ENCODE measurements around the gene GRM8.
"Not testable (repeated sequence)": the region's sequence is repeated elsewhere in the genome, so short reads cannot be mapped to it uniquely, and the experiment has no call there.

The GRM8 gene

DNA sequence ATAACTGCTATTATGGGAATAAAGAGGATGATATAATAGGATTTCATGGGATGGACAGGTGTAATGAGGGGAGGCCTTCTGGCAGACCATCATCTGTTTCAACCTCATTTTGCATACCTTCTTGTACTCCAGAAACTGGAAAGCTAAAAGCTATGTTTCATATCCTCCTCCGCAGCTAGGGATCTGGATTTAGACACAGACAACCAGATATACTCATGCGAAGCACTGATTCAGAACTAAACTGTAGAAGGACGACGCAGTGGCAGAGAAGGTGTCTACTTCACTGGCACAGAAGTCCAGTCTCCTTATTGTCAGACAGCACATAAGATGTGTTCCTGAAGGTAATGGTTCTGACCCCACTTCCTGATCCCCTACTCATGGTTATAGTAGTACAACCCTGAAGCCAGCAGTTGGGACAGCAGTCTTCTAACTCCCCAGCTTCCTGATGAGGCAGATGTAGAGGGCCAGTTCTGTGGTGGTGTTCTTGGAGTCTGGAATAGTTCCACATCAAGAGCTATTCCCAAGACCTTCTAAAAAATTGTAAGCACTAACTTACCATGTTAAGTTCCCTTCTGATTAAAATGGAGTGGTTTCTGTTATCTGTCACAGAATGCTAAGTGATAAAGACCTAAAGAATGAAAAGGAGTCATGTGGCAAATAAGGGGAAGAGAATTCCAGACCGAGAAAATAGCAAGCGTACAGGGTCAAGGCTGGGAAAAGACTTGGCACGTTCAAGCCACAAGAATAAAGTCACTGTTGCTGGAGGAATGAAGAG lies 550.3 kb downstream of the GRM8 start:
- DNase-seq: no peak

DNA sequence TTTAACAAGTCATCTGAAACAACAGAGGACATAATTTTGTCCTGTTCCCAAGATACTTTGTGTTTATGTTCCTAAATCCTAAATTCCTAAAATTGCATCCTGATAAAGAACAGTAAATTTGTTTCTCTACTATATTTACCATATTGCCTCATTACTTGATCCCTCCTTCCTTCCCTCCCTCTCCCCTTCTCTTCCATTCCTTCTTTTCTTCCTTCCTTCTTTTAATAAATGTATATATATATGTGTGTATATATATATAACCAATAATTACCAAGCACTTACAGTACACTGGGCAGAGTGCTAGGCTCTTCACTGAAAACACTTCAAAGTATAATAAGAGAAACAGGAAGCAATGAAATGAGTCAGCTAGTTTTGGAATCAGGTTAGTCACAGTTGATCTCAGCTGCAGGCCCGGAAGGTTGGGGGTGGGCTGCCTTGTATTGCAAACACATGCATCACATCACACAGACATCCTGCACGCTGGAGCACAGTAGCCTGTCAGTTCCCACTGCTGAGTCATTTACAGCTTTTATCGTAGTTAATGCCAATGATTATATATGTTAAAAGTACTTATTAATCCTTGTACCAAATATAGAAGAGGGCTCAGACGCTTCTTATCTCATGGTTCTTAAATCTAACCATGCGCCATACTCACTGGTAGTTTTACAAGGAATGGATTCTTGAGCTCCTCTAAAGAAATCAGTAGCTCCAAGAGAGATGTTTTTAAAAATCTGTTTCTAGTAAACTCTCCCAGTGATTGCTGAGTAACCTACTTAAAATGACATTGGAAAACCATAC lies 551.7 kb downstream of the GRM8 start:
- DNase-seq: no peak

DNA sequence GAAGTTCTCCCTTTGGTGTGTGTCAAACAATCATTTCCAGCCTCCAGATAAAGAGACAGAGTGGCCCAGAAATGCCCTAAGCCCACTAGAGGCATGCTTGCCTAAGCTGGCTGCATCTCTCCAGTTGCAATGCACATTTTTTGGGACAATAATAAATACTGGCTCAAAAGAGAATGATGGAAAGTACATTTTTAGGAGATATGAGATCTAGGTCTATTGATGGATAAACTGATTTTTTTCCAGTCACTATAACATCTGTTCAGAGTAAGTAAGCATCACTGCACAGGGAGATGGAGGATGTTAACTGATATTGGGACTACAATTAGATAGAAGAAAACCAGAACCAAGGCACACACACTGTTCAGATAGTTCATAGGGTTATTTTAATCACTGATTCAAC lies 553.0 kb downstream of the GRM8 start:
- DNase-seq: no peak

DNA sequence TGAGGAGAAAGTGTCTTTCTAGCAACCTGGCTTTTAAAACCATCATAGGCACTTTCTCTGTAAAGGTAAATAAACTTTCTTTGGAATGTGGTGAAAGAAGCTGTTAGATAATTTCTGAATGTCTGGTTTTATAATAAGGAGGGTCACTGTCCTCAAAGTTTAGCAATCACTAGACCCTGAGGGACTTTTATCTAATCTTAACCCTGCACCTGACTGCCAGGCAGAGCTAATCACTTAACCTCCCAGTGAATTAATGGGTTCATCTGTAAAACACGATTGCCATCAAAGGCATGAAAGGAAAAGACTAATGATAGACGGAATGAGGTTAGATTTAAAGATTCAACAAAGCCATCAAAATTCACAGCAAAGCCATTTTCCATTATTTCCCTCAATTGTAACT lies 553.8 kb downstream of the GRM8 start:
- no peak for DNase-seq

DNA sequence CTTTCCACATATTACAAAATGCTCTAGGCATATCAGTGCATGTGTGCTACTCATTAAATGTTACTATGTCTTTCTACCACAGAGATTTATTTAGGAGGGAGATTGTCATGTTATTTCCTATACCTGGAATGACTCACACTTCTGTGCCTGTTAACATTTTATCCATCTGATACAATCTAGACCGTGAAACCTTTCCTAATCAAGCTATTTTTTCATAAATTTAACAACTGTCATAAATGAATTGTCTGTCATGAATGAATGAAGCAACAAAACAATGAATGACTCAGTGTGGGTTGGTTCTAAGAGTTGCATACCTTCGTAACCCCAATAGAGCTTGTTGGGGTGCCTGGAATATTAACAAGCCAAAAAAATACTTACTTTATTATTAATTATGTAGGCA lies 554.3 kb downstream of the GRM8 start:
- no peak for DNase-seq

DNA sequence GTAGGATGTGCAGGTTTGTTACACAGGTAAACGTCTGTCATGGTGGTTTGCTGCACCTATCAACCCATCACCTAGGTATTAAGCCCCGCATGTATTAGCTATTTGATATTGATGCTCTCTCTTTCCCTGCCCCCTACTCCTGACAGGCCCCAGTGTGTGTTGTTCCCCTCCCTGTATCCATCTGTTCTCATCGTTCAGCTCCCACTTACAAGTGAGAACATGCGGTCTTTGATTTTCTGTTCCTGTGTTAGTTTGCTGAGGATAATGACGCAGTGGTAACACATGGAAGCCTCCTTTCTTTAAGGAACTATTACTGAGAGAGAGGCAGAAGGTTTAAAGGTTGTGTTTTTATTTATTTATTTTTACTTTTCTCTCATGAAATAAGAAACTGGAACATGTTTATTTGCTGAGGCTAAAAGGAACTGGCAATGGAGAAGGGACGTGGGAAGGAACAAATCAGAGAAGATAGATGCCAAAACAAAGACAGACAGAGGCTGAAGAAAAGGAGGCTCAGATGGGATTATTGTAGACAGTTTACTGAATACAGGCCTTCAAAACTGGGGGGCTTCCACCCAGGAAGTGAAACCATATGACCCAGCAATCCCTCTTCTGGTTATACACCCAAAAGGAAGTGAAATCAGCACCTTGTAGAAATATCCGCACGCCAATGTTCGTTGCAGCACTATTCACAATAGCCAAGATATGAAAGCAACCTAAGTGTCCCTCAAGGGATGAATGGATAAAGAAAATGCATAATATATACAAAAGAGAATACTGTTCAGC lies 556.3 kb downstream of the GRM8 start:
- no peak for DNase-seq

DNA sequence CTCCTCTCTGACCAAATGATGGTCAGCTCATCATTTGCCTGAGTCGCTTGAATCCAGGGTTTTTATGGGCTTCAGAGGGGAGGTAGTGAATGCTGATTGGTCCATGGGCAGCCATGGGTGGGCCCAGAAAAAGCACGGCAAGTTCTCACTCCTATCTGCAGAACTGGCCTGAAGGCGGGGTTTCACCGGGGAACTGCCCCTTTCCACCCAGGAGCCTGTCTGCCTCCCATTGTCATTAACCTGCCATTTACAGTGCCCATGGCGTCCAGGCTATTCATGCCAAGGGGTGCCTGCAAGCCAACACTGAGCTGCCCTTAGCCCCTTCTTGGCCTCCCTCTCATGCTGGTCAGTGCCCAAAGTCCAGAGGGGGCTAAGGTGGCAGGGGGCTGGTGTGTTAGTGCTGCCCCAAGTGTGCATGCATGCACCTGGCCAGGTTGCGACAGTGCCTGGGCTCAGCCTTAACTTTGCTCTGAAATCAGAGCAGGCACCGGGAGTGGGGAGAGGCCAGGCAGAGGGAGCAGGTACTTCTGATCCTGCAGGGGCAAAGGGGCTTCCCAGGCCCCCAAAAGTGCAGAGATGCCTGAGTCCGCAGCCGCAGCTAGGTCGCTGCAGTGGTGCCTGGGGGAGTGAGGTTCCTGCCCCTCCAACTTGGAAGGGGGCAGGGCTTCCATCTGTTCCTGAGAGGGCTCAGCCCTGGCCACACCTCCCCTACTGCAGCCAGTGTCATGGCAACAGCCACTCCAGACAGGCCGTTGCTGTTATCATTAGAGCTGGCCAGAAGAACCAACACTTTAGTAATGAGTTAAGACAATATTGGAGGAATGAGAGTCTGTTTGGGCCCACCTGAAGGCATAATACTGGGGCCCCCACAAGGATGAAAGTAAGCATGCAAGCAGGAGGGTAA lies 561.6 kb downstream of the GRM8 start:
- no peak for DNase-seq

DNA sequence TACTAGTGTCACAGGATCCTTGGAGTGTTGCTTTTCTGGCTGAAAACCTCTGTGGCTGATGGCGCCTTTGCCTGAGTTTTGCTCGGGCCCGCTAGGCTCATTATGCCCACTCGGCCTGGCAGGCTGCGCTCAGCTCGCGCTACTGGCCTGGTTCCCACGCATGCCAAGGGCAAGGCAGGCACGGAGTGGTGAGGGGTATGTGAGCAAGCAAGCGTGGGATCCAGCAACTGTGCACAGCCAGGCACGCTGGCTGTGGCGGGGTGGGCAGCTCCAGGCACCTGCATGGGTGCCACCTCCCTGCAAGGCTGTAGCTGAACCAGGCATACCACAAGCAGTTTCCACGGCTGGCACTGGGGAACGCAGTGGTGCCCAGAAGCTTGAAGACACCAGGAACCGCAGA lies 562.6 kb downstream of the GRM8 start:
- DNase-seq: no peak

DNA sequence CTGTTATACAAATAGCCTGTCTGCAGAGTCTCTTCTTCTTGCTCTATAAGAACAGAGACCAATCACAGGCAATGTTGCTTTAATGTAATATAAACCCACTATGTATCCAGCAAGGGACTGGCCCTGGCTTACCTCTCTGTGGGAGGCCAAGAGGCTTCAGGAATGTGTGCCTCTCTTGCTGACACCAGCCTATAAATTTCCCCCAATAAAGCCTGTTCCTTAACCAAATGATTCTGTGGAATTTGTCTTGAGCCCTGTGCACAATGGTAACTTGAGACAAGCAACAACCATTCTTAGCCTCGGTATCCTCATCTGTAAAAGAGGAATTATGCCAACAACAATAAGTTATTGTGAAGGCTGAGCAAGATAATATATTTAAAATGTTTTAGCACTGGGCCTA lies 563.7 kb downstream of the GRM8 start:
- DNase-seq: no peak

DNA sequence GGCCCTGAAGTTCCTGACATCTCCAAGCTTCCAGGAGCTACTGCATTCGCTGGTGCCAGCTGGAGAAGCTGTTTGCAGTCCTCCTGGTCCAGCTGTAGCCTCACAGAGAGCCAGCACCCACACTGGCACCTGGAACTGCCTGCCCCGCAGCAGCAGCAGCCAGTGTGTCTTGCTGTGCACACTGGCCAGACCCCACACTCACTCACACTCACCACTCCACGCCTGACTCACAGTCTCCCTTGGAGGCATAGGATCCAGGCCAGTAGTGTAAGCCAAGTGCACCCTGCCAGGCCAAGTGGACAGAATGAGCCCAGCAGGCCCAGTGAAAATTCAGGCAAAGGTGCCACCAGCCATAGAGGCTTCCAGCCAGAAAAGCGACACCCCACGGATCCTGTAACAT lies 566.3 kb downstream of the GRM8 start:
- DNase-seq: no peak

DNA sequence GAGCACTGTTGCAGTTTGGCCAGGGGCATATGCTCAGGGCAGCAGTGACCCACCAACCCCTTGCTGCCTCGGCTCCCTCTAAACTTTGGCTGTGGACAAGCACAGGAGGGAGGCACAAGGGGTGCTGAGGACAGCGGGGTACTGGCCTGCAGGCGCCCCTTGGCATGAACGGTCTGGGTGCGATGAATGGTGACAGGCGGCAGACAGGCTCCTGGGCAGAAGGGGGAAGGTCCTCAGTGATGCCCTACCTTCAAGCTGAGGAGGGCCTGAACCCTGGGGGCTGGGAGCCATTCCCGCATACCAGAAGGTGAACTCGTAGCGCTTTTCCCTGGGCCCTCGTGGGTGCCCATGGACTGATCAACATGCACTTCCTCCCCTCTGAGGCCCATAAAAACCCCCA lies 567.1 kb downstream of the GRM8 start:
- no peak for DNase-seq

DNA sequence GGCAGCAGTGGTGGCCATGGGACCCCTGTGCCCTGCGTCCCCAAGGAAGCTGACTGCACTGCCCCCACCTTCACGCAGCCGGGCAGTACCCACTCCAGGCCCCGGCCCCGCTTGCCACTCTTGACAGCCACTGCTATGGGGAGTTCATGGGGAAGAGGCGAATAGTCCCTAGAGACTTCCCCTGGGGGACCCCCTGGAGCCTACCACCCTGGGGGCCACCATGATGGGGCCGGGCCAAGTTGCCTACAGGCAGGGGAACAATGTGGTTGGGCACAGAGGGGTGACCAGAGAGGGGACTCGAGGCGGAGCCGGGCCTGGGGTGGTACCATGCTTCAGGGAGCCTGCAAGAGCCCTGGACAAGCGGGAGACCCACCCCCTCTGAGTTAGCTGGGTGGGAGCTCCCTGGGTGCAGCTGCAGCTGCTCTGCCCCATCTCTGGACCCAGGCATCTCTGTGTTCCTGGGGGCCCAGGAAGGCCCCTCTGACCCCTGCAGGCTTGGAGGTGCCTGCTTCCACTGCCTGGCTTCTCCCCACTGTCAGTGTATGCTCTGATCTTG lies 567.6 kb downstream of the GRM8 start:
- DNase-seq: no peak

DNA sequence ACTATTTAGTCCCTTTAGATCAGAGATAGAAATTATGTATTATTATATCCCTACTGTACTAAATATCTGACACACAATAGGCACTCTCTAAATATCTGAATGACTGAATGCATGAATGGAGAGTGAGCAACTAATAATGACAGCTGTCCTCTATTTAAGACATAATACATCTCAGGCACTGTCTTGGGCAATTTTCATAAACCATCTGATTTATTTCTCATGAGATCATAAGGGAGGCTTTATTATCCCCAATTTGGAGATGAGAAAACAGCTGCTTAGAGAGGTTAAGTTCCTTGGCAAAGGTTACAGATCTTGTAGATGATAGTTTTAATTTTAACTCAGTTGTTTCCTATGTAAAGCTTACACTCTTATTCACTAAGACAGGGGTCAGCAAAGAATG lies 570.6 kb downstream of the GRM8 start:
- DNase-seq: no peak

DNA sequence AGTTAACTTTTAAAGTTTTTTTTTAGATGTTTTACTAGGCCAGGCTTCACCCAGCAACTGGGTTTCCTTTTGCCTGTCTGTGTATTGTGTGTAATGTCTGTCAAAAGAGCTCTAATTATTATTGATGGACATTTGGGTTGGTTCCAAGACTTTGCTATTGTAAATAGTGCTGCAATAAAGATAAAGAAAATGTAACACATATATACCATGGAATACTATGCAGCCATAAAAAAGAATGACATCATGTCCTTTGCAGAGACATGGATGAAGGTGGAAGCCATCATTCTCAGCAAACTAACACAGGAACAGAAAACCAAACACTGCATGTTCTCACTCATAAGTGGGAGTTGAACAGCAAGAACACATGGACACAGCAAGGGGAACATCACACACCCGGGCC lies 584.0 kb downstream of the GRM8 start:
- not testable (repeated sequence) for DNase-seq

DNA sequence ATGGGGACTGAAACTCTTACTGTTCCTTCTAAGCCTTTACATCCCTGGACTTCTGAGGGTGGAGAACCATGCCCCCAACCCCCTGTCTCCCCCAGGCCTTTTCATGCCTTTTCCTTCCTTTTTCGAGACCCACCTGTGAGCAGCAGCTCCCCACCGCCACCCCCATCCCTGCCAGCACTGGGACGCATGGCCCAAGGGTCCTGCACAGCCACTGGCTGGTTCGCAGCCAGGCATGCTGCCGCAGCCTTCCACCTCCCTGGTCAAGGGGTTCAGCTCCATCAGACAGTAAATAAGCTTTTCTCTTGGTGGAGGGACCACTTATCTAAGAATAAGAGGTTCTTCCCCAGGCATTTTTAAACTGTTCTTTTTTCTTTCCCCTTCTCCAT lies 584.4 kb downstream of the GRM8 start:
- DNase-seq: no peak

DNA sequence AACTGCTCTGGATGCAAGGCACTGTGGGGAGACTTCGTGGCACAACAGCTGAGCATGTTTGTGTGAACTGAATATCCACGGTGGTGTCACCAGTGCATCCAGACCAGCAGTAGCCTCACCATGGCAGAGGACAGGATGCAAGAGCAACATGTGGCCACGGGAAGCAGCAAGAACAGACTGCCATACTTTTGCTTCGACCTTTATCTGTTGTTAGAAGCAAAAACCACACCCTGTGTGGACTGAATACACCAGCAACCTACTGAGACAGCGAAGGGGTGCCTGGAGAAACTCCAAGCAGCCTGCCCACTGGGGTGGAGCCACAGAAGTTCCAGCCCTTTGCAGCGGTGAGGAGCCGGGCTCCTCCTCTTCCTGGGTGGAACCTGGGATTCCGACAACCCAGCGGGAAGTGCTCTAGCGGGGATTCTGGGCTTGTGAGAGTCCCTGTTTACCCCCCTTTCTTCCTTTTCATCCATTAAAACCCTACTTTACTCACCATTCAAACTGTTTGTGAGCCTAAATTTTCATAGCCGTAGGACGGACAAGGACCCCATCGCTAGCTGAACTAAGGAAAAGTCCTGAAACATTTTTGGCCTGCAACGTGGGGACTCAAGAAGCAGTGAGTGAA lies 584.9 kb downstream of the GRM8 start:
- no peak for DNase-seq

DNA sequence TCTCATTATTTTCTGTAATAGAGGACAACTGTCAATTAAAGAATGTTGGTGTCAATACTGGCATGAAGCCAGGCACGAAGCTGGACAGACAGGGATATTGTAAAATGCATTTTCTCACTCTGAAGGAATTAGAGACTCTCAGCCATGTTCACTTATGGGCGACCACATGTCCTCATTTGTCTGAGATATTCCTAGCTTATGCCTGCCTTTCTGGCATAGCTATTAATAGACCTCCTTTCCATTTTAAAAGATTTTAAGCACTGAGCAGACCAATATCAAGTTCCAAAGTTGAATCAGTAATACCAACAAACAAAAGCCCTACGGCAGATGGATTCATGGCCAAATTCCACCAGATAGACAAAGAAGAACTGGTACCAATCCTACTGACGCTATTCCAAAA lies 589.9 kb downstream of the GRM8 start:
- DNase-seq: no peak

DNA sequence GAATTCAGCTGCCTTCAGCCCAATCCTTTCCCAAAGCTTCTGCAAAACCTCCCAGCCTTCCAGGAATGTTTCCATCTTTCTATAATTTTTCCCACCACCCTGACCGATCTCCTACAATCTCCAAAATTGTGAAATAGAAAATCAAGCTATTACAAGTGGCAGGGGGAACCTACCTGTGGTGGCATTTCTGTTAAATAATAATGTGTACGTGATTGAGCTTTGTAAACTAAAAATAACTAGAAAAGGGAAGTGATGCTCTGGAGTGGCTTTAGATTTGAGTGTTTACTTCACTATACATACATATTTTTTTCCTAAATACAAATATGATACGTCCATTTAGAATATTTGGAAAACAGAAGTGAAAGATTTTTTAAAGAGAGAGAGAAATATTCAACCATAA lies 593.6 kb downstream of the GRM8 start:
- DNase-seq: no peak

DNA sequence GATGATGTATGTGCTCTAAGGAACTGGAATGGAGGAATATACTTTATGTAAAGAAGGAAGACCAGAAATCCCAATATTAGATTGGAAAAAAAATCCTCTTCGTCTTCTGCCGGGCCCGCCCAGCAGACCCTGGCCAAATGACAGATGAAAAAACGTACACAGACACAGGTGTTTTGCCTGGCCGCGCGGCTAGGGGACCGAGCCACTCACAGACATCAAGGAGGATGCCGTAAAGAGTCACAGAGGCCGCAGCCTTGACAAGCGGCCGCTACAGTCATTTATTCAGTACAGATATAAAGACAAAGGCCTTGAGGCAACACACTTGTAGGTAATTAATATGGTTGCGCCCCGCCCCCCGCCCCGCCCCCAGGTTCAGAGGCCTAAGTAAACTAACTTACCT lies 594.1 kb downstream of the GRM8 start:
- DNase-seq: no peak

DNA sequence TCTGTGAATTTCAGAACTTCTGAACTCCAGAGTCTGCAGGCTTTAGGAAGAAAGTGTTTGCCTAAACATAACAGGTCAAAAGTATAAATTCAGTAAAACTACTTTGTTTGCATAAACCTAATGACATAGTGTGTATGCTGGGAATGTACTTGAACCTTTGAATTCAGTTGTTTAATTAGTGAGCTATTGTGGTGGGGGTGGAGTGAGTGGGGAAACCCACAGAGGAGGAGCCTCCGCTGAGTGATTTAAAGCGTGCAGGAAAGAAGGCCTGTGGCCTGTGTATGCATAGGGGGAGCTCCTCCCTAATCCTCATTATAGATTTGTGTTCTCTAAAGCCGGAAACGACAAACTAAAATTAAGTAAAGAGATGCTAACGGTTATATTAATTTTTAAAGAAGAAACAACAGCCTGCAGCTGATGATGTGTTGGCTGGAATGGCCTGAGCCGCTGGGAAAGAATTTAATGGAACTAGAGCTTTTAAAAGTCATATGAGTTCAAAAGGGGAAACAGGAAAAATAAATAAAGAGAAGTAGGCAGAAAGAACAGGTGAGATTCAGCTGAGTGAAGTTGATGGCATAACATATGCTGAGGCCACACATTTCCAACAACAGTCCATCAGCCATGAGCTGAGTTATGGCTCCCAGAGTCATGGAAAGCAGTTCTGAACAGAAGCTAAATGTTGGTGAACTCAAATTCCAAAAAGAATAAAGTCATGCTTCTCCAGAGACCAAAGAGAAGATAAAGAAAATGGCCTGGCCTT lies 595.0 kb downstream of the GRM8 start:
- DNase-seq: no peak

DNA sequence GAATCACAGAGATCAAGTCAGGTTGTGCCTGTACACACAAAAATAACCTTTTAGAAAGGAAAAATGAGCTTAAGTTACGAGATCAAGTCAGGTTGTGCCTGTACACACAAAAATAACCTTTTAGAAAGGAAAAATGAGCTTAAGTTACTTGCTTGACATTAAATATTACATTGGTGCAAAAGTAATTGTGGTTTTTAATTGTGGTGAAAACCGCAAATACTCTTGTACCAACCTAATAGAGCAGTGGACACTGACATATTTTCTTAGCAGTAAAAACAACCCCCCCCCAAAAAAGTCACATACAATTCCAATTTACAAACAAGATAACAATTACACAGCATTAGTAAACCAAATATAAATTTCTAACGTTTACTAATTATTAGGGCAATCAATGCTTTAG lies 595.6 kb downstream of the GRM8 start:
- no peak for DNase-seq

All from amniotic stem cell (primary cell).